Sigmoid colon (tissue), 7 donors: ENCODE results near the gene WDR1. TPM values are rescaled to one million over a fixed set of nuclear protein-coding genes. Genes with fewer than 3 reads are reported as not detected.

ENCODE experiments used
- DNase-seq: peaks from one replicate; pipeline ENCODE4 v3.0.0-alpha.2; 2019
- H3K27ac ChIP-seq, 4 donors: fragments of 200-600 bp; sonication (generic); one replicate each; pipeline ENCODE4 v1.5.1; 2016 to 2019; ENCODE audit warnings: mild to moderate bottlenecking in 1 of 4
- H3K27me3 ChIP-seq, 3 donors: fragments of 200-600 bp; sonication (generic); one replicate each; pipeline ENCODE4 v1.5.1; 2019; ENCODE audit warnings: mild to moderate bottlenecking in 1 of 3
- H3K36me3 ChIP-seq, 4 donors: fragments of 200-600 bp; sonication (generic); one replicate each; pipeline ENCODE4 v1.5.1; 2016 to 2019
- H3K4me1 ChIP-seq, 4 donors: fragments of 200-600 bp; sonication (generic); one replicate each; pipeline ENCODE4 v1.5.1; 2017 to 2019
- H3K4me3 ChIP-seq, 4 donors: fragments of 200-600 bp; sonication (generic); one replicate each; pipeline ENCODE4 v1.5.1; 2017 to 2019; ENCODE audit warnings: mild to moderate bottlenecking in 2 of 4, moderate library complexity in 1 of 4
- H3K9me3 ChIP-seq, 4 donors: fragments of 200-600 bp in 3 of 4; sonication (generic) in 3 of 4; one replicate each; pipeline versions ENCODE4 v1.5.1 to v1.6.1; 2013 to 2019
- EP300 ChIP-seq, 4 donors: sonication (generic); formaldehyde crosslinking; IDR thresholded peaks; one replicate each; pipeline ENCODE4 v1.6.1; 2017; ENCODE audit warnings: antibody characterized with exemption in 4 of 4
- POLR2A ChIP-seq, 2 donors: fragments of 450-650 bp; IDR thresholded peaks; one replicate each; pipeline ENCODE4 v1.6.1; 2016; ENCODE audit warnings: antibody characterized with exemption in 2 of 2, mild to moderate bottlenecking in 2 of 2, moderate library complexity in 2 of 2
- POLR2AphosphoS5 ChIP-seq, 4 donors: sonication (generic); formaldehyde crosslinking; IDR thresholded peaks; one replicate each; pipeline ENCODE4 v1.6.1; 2017; ENCODE audit warnings: antibody characterized with exemption in 4 of 4
- WGBS, 2 donors: extraction: QIAGEN DNeasy Blood & Tissue Kit; methylation state at CpG; one replicate each; pipeline ENCODE4 v1.1.7; 2013; 5-methylcytosine and 5-hydroxymethylcytosine counted together
- intact Hi-C: fragments of 100-400 bp; cut with DNase I; formaldehyde crosslinking; loops from one replicate; pipeline ENCODE4 v1.15.1; 2023
- polyA plus RNA-seq, 3 donors: library from polyadenylated mRNA; stranded (reverse); fragments of 200-250 nt; gene quantifications; one replicate each; pipeline ENCODE4 v1.2.3, GENCODE V29; 2013
- total RNA-seq, 4 donors: library from RNA; depleted of rRNA; stranded (reverse); fragments of >200 nt; gene quantifications; one replicate each; pipeline ENCODE4 v1.1.0, GENCODE V29; 2016
- TF ChIP-seq, protein P1 (sequence below), 4 experiments: fragments of 450-650 bp in 3 of 4; fragments of 200-600 bp in 1 of 4; IDR thresholded peaks; one replicate each; pipeline ENCODE4 v1.5.1; 2016 to 2019; ENCODE audit warnings: antibody characterized with exemption in 4 of 4, mild to moderate bottlenecking in 3 of 4, moderate library complexity in 2 of 4
- donor health status: healthy with polysubstance abuse.
- donor health status: Bipolar disorder and iron deficiency.
- donor health status: healthy.

Gene WDR1
- total and polyA plus RNA-seq, 7 donors: 171 to 267 (median 240) TPM

DNA sequence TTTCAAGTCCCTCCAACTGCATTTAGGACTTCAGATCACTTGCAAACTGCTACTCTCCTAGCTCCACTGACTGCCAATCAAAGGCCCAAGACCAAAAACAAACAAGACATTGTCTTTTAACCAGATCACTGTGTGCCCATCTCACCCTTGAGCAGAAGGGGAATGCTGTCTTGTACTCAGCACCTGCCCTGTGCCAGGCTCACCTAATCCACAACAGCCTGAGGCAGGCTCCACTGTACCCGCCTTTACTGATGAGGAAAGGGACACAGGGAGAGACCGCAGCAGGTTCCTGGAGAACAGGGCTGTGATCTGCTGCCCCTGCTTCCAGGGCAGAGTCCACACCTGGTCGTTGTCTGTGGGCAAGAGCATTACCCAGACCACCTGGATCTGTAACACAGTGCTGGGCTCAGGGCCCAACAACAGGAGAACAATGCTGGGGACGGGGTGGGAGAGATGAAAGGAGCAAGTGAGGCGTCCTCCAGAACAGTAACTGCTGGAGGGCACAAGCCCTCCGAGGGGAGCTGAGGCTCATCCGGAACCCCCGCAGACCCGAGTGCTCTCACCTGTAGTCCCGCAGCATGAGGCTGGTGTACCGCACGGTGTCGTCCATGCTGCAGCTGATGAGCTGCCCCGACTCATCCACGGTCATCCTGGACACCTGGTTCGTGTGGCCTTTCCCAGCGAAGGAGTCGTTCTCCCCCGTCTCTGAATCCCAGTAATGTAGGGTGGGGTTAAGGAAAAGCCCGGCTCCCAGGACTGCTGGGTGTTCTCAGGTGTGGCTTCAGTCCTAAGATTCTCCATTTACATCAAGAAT lies 33.9 kb downstream of the WDR1 start:
- Histone ChIP-seq H3K4me1 (peaks cover 0 to 26% (median 15%) of the 10 kb centered on the region in 4 donors), H3K27me3 (no peaks in the 10 kb centered on the region), H3K4me3 (no peak overlapping the region), H3K9me3 (no peaks in the 10 kb centered on the region), H3K27ac (no peak overlapping the region), H3K36me3 (peaks cover 62 to 100% (median 100%) of the 10 kb centered on the region in 4 donors)
- TF ChIP-seq EP300 (IDR thresholded peaks at IDR 0.05): no peak
- no peak for TF ChIP-seq POLR2AphosphoS5 (IDR thresholded peaks at IDR 0.05)
- TF ChIP-seq, protein P1, sequence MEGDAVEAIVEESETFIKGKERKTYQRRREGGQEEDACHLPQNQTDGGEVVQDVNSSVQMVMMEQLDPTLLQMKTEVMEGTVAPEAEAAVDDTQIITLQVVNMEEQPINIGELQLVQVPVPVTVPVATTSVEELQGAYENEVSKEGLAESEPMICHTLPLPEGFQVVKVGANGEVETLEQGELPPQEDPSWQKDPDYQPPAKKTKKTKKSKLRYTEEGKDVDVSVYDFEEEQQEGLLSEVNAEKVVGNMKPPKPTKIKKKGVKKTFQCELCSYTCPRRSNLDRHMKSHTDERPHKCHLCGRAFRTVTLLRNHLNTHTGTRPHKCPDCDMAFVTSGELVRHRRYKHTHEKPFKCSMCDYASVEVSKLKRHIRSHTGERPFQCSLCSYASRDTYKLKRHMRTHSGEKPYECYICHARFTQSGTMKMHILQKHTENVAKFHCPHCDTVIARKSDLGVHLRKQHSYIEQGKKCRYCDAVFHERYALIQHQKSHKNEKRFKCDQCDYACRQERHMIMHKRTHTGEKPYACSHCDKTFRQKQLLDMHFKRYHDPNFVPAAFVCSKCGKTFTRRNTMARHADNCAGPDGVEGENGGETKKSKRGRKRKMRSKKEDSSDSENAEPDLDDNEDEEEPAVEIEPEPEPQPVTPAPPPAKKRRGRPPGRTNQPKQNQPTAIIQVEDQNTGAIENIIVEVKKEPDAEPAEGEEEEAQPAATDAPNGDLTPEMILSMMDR (IDR thresholded peaks at IDR 0.05): no peak
- TF ChIP-seq POLR2A (IDR thresholded peaks at IDR 0.05): no peak
- 93 to 96% methylated on average over 20 of the region's 20 CpGs for WGBS, 2 donors
- peak; percentile 55 for DNase-seq
- intact Hi-C loops: no loop called here

DNA sequence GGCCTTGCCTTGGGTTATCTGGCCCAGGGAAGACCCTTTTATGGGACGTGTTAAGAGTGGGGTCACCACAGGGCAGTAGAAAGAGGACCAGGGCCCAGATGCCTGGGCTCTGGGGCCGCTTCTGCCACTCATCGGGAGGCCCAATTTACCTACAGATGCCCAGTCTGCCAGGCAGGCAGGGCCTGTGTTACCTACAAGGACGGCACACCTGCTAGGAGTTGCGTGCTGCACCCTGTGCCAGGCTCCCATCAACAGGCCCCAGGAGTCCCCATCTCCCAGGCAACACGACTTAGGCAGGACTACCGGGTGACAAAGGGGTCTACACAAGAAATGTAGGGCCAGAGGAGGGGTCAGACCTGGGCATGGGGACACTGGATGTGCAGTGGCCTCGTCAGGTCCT lies 34.6 kb downstream of the WDR1 start:
- Histone ChIP-seq H3K27ac (no peak overlapping the region), H3K9me3 (no peaks in the 10 kb centered on the region), H3K27me3 (no peaks in the 10 kb centered on the region), H3K4me1 (peaks cover 0 to 26% (median 15%) of the 10 kb centered on the region in 4 donors), H3K4me3 (no peak overlapping the region), H3K36me3 (peaks cover 61 to 100% (median 100%) of the 10 kb centered on the region in 4 donors)
- DNase-seq: peak; percentile 47
- intact Hi-C loops: no loop called here
- TF ChIP-seq POLR2AphosphoS5 (IDR thresholded peaks at IDR 0.05) (no peak), POLR2A (IDR thresholded peaks at IDR 0.05) (no peak), EP300 (IDR thresholded peaks at IDR 0.05) (no peak)
- TF ChIP-seq, protein P1 (IDR thresholded peaks at IDR 0.05): no peak
- WGBS, 2 donors: 89 to 95% methylated on average over 8 of the region's 8 CpGs

DNA sequence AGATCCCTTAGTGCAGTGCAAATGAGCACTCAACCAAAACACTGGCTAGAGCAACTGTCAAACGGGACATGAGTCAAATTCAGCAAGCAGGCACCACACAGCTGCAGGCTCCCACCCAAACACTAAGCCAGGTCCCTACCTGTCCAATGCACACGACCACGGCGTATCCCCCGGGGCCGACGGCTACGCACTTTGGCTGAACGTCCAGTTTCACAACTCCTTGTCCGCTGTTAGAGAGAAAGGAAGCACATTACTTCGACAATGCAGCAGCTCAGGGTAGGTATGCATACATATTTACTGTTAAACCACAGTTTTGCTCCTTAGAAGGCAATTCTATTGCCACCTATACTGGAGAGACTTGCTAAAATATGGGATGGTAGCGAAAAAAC lies 35.4 kb downstream of the WDR1 start:
- TF ChIP-seq POLR2AphosphoS5 (IDR thresholded peaks at IDR 0.05) (no peak), EP300 (IDR thresholded peaks at IDR 0.05) (no peak), POLR2A (IDR thresholded peaks at IDR 0.05) (no peak)
- TF ChIP-seq, protein P1 (IDR thresholded peaks at IDR 0.05): no peak
- intact Hi-C loops: no loop called here
- peaks cover 0 to 23% (median 14%) of the 10 kb centered on the region in 4 donors for H3K4me1 ChIP-seq
- H3K27me3 ChIP-seq: no peaks in the 10 kb centered on the region
- peak; percentile 35 for DNase-seq
- H3K27ac ChIP-seq: no peak overlapping the region
- H3K36me3 ChIP-seq: peaks cover 61 to 100% (median 100%) of the 10 kb centered on the region in 4 donors
- no peak overlapping the region for H3K4me3 ChIP-seq
- 93 to 94% methylated on average over 12 of the region's 12 CpGs for WGBS, 2 donors
- H3K9me3 ChIP-seq: no peaks in the 10 kb centered on the region

DNA sequence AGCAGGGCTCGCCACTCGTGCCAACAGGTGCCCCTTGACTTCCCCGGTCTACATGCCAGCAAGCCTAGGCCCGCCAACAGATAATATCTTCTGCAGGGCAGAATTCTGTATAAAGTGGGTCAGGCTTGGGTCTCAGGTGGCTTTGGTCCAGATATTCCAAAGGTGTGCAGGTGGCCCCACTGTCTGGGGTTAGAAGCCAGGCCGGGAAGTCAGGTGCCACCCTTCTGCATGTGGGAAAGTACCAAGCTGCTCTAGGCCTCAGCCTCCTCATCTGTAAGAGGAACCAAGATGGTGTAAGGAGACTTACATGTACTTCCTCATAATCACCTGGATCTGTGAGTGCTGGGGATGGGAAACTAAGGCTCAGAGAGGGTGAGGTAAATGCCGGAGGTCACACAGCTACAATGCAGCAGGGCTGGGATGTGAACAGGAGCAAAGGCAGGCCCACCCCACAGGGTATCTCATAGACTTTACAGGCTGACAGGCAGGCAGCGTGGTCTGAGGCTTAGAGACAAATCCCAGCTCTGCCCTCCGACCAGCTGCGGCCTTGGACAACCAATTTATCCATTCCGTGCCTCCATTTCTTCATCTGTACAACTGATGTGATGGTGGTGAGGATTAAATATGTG lies 35.9 kb downstream of the WDR1 start:
- H3K27ac ChIP-seq: peak overlapping the region in 2 of 4 donors; percentile 1 to 31
- TF ChIP-seq POLR2AphosphoS5 (IDR thresholded peaks at IDR 0.05) (no peak), POLR2A (IDR thresholded peaks at IDR 0.05) (no peak), EP300 (IDR thresholded peaks at IDR 0.05) (no peak)
- TF ChIP-seq, protein P1 (IDR thresholded peaks at IDR 0.05): no peak
- H3K4me1 ChIP-seq: peaks cover 0 to 23% (median 10%) of the 10 kb centered on the region in 4 donors
- H3K9me3 ChIP-seq: no peaks in the 10 kb centered on the region
- intact Hi-C loops: no loop called here
- H3K4me3 ChIP-seq: no peak overlapping the region
- H3K27me3 ChIP-seq: no peaks in the 10 kb centered on the region
- DNase-seq: peak; percentile 52
- 92 to 94% methylated on average over 10 of the region's 10 CpGs for WGBS, 2 donors
- H3K36me3 ChIP-seq: peaks cover 63 to 100% (median 100%) of the 10 kb centered on the region in 4 donors
